ENCODE results near the gene BDH1.
A peak's percentile ranks its signal among the peaks of the same experiment; 100 is the strongest.

The BDH1 gene

GRCh38 chr3:197505796-197506548 is 49.8 kb downstream of the BDH1 start:
- Histone ChIP-seq H3K4ac (ENCODE audit: low read depth, low read length) (no peak overlapping the region), H2AK5ac (ENCODE audit: low read length) (no peak overlapping the region), H3K79me2 (ENCODE audit: control insufficient read depth, insufficient read depth, low read length) (no peaks in the 10 kb centered on the region), H3K9ac (ENCODE audit: low read length) (no peak overlapping the region), H2BK5ac (ENCODE audit: low read length) (no peak overlapping the region), H3K18ac (ENCODE audit: low read length) (no peak overlapping the region), H4K8ac (ENCODE audit: low read depth, low read length) (no peak overlapping the region), H2BK120ac (ENCODE audit: low read depth, low read length) (no peak overlapping the region), H3K4me3 (ENCODE audit: low read length) (no peak overlapping the region), H3K23ac (ENCODE audit: low read length) (no peak overlapping the region), H3K56ac (ENCODE audit: low read length) (peak overlapping the region; percentile 25), H3K4me1 (ENCODE audit: control insufficient read depth, low read depth, low read length) (peaks cover 1% of the 10 kb centered on the region), H3K27me3 (ENCODE audit: insufficient read depth, low read length, poor library complexity) (no peaks in the 10 kb centered on the region), H3K27ac (ENCODE audit: low read depth, low read length) (no peak overlapping the region), H2BK15ac (replicated peaks; ENCODE audit: low read depth) (no peak overlapping the region), H4K5ac (ENCODE audit: low read length) (no peak overlapping the region), H3K36me3 (ENCODE audit: control insufficient read depth, insufficient read depth, low read length) (no peaks in the 10 kb centered on the region), H3K4me2 (ENCODE audit: low read length) (no peak overlapping the region), H3K79me1 (ENCODE audit: low read length) (no peaks in the 10 kb centered on the region)
- WGBS (ENCODE audit: extremely low coverage, insufficient coverage, low lambda C conversion rate), result no CpG with 5 or more reads among the region's 24 CpGs
- DNase-seq, result no peak

GRCh38 chr3:197504641-197505121 is 51.1 kb downstream of the BDH1 start:
- no peak overlapping the region for H3K18ac ChIP-seq (ENCODE audit: low read length)
- H3K27ac ChIP-seq (ENCODE audit: low read depth, low read length), result no peak overlapping the region
- no peak overlapping the region for H4K8ac ChIP-seq (ENCODE audit: low read depth, low read length)
- no peak overlapping the region for H3K23ac ChIP-seq (ENCODE audit: low read length)
- H2BK15ac ChIP-seq (replicated peaks; ENCODE audit: low read depth), result no peak overlapping the region
- no peak overlapping the region for H3K4me3 ChIP-seq (ENCODE audit: low read length)
- H3K4me1 ChIP-seq (ENCODE audit: control insufficient read depth, low read depth, low read length), result peaks cover 1% of the 10 kb centered on the region
- H3K79me1 ChIP-seq (ENCODE audit: low read length), result no peaks in the 10 kb centered on the region
- no peak overlapping the region for H3K9ac ChIP-seq (ENCODE audit: low read length)
- WGBS (ENCODE audit: extremely low coverage, insufficient coverage, low lambda C conversion rate), result no CpG with 5 or more reads among the region's 15 CpGs
- no peak overlapping the region for H4K5ac ChIP-seq (ENCODE audit: low read length)
- no peak overlapping the region for H2BK5ac ChIP-seq (ENCODE audit: low read length)
- H3K4ac ChIP-seq (ENCODE audit: low read depth, low read length), result no peak overlapping the region
- H3K27me3 ChIP-seq (ENCODE audit: insufficient read depth, low read length, poor library complexity), result no peaks in the 10 kb centered on the region
- no peaks in the 10 kb centered on the region for H3K36me3 ChIP-seq (ENCODE audit: control insufficient read depth, insufficient read depth, low read length)
- no peak overlapping the region for H2BK120ac ChIP-seq (ENCODE audit: low read depth, low read length)
- no peak overlapping the region for H3K4me2 ChIP-seq (ENCODE audit: low read length)
- no peaks in the 10 kb centered on the region for H3K79me2 ChIP-seq (ENCODE audit: control insufficient read depth, insufficient read depth, low read length)
- no peak overlapping the region for H3K56ac ChIP-seq (ENCODE audit: low read length)
- H2AK5ac ChIP-seq (ENCODE audit: low read length), result no peak overlapping the region
- no peak for DNase-seq

DNA sequence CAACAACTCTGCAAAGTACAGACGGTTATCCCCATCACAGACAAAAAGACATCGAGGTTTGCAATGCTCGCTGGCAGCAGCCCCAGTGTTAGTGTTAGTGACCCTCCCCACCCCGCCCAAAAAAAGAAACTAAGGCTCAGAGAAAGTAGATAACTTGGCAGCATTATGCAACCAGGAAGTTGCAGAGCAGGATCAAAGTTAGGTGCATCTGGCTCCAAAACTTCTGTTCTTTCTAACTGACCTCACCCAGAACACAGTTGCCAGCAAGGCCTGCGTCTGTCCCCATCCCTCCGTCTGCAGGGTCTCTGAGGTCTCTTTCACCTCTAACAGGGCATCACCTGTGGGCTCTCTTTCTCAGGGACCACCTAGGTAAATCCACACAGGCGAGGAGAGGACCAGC is 51.5 kb downstream of the BDH1 start:
- H3K27ac ChIP-seq (ENCODE audit: low read depth, low read length), result no peak overlapping the region

DNA sequence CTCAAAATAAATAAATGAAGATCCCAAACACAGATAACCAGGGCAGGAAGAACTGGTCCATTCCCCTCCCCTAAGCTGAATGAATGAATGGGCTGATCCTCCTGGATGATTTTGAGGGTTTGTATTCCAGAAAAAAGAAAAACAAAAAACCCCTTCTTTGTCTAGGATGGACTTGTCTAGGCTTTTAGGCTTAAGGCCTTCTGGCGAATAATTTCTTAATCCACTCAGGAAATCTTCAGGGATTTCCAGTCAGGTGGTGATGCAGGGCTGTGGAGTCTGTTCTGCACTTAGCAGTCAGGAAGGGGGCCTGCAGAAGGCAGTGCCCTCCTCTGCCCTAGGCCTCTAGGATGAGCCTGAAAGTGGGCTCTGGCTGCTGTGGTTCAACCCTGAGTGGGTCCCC is 52.1 kb downstream of the BDH1 start:
- H3K27ac ChIP-seq (ENCODE audit: low read depth, low read length), result no peak overlapping the region
- no peaks in the 10 kb centered on the region for H3K27me3 ChIP-seq (ENCODE audit: insufficient read depth, low read length, poor library complexity)
- no peak overlapping the region for H3K56ac ChIP-seq (ENCODE audit: low read length)
- no CpG with 5 or more reads among the region's 1 CpG for WGBS (ENCODE audit: extremely low coverage, insufficient coverage, low lambda C conversion rate)
- H2BK15ac ChIP-seq (replicated peaks; ENCODE audit: low read depth), result no peak overlapping the region
- H2BK5ac ChIP-seq (ENCODE audit: low read length), result no peak overlapping the region
- no peak overlapping the region for H2BK120ac ChIP-seq (ENCODE audit: low read depth, low read length)
- H3K18ac ChIP-seq (ENCODE audit: low read length), result no peak overlapping the region
- no peak overlapping the region for H3K4me2 ChIP-seq (ENCODE audit: low read length)
- no peak overlapping the region for H3K4me3 ChIP-seq (ENCODE audit: low read length)
- DNase-seq, result no peak
- no peaks in the 10 kb centered on the region for H3K4me1 ChIP-seq (ENCODE audit: control insufficient read depth, low read depth, low read length)
- H4K8ac ChIP-seq (ENCODE audit: low read depth, low read length), result no peak overlapping the region
- H3K9ac ChIP-seq (ENCODE audit: low read length), result no peak overlapping the region
- H3K79me2 ChIP-seq (ENCODE audit: control insufficient read depth, insufficient read depth, low read length), result no peaks in the 10 kb centered on the region
- H3K23ac ChIP-seq (ENCODE audit: low read length), result no peak overlapping the region
- no peaks in the 10 kb centered on the region for H3K36me3 ChIP-seq (ENCODE audit: control insufficient read depth, insufficient read depth, low read length)
- no peak overlapping the region for H2AK5ac ChIP-seq (ENCODE audit: low read length)
- H3K79me1 ChIP-seq (ENCODE audit: low read length), result no peaks in the 10 kb centered on the region
- H3K4ac ChIP-seq (ENCODE audit: low read depth, low read length), result no peak overlapping the region
- H4K5ac ChIP-seq (ENCODE audit: low read length), result no peak overlapping the region

More for the DNA sequence above, 51.5 kb downstream of the BDH1 start:
- Histone ChIP-seq H4K5ac (ENCODE audit: low read length) (no peak overlapping the region), H3K4me2 (ENCODE audit: low read length) (no peak overlapping the region), H3K9ac (ENCODE audit: low read length) (no peak overlapping the region), H2BK15ac (replicated peaks; ENCODE audit: low read depth) (no peak overlapping the region), H4K8ac (ENCODE audit: low read depth, low read length) (no peak overlapping the region), H3K79me1 (ENCODE audit: low read length) (no peaks in the 10 kb centered on the region), H3K4me3 (ENCODE audit: low read length) (no peak overlapping the region), H2AK5ac (ENCODE audit: low read length) (no peak overlapping the region), H3K56ac (ENCODE audit: low read length) (peak overlapping the region; percentile 15), H2BK120ac (ENCODE audit: low read depth, low read length) (no peak overlapping the region), H3K27me3 (ENCODE audit: insufficient read depth, low read length, poor library complexity) (no peaks in the 10 kb centered on the region), H3K18ac (ENCODE audit: low read length) (no peak overlapping the region), H2BK5ac (ENCODE audit: low read length) (no peak overlapping the region), H3K79me2 (ENCODE audit: control insufficient read depth, insufficient read depth, low read length) (no peaks in the 10 kb centered on the region), H3K4ac (ENCODE audit: low read depth, low read length) (no peak overlapping the region), H3K23ac (ENCODE audit: low read length) (no peak overlapping the region), H3K4me1 (ENCODE audit: control insufficient read depth, low read depth, low read length) (peaks cover 1% of the 10 kb centered on the region), H3K36me3 (ENCODE audit: control insufficient read depth, insufficient read depth, low read length) (no peaks in the 10 kb centered on the region)
- no peak for DNase-seq
- no CpG with 5 or more reads among the region's 7 CpGs for WGBS (ENCODE audit: extremely low coverage, insufficient coverage, low lambda C conversion rate)

GRCh38 chr3:197501879-197502620 is 53.7 kb downstream of the BDH1 start:
- H3K4me2 ChIP-seq (ENCODE audit: low read length), result no peak overlapping the region
- no peak overlapping the region for H2BK15ac ChIP-seq (replicated peaks; ENCODE audit: low read depth)
- no peak overlapping the region for H3K23ac ChIP-seq (ENCODE audit: low read length)
- no peak overlapping the region for H3K9ac ChIP-seq (ENCODE audit: low read length)
- H2AK5ac ChIP-seq (ENCODE audit: low read length), result no peak overlapping the region
- no peaks in the 10 kb centered on the region for H3K79me1 ChIP-seq (ENCODE audit: low read length)
- no peaks in the 10 kb centered on the region for H3K4me1 ChIP-seq (ENCODE audit: control insufficient read depth, low read depth, low read length)
- H4K8ac ChIP-seq (ENCODE audit: low read depth, low read length), result no peak overlapping the region
- peak overlapping the region; percentile 51 for H3K56ac ChIP-seq (ENCODE audit: low read length)
- WGBS (ENCODE audit: extremely low coverage, insufficient coverage, low lambda C conversion rate), result no CpG with 5 or more reads among the region's 12 CpGs
- no peak overlapping the region for H4K5ac ChIP-seq (ENCODE audit: low read length)
- no peak overlapping the region for H2BK120ac ChIP-seq (ENCODE audit: low read depth, low read length)
- H3K27me3 ChIP-seq (ENCODE audit: insufficient read depth, low read length, poor library complexity), result no peaks in the 10 kb centered on the region
- H3K4ac ChIP-seq (ENCODE audit: low read depth, low read length), result no peak overlapping the region
- no peaks in the 10 kb centered on the region for H3K36me3 ChIP-seq (ENCODE audit: control insufficient read depth, insufficient read depth, low read length)
- no peak overlapping the region for H3K4me3 ChIP-seq (ENCODE audit: low read length)
- H3K79me2 ChIP-seq (ENCODE audit: control insufficient read depth, insufficient read depth, low read length), result no peaks in the 10 kb centered on the region
- peak overlapping the region; percentile 6 for H2BK5ac ChIP-seq (ENCODE audit: low read length)
- DNase-seq, result peak; percentile 91
- H3K27ac ChIP-seq (ENCODE audit: low read depth, low read length), result no peak overlapping the region
- H3K18ac ChIP-seq (ENCODE audit: low read length), result no peak overlapping the region
